Duodenal mucosa (tissue), 2 donors: ENCODE data around the gene CACYBP.

Experiments
- H3K27ac ChIP-seq: one replicate; pipeline ENCODE4 v1.7.0; 2013; ENCODE audit warnings: low read depth, low read length
- H3K27me3 ChIP-seq, 2 donors: one replicate each; pipeline ENCODE4 v1.7.0; 2013; ENCODE audit warnings: low read length in 2 of 2, control low read depth in 1 of 2; ENCODE audit not compliant: insufficient read depth in 2 of 2, control insufficient read depth in 1 of 2
- H3K36me3 ChIP-seq, 2 donors: one replicate each; pipeline ENCODE4 v1.7.0; 2013; ENCODE audit warnings: low read length in 2 of 2, control low read depth in 1 of 2; ENCODE audit not compliant: insufficient read depth in 2 of 2, control insufficient read depth in 1 of 2
- H3K4me1 ChIP-seq, 2 donors: one replicate each; pipeline ENCODE4 v1.7.0; 2013; ENCODE audit warnings: low read length in 2 of 2, control low read depth in 1 of 2; ENCODE audit not compliant: insufficient read depth in 2 of 2, control insufficient read depth in 1 of 2
- H3K4me3 ChIP-seq, 2 donors: one replicate each; pipeline ENCODE4 v1.7.0; 2013; ENCODE audit warnings: low read length in 2 of 2, low read depth in 1 of 2
- H3K9ac ChIP-seq, 2 donors: one replicate each; pipeline ENCODE4 v1.7.0; 2013; ENCODE audit warnings: low read length in 2 of 2, low read depth in 1 of 2
- H3K9me3 ChIP-seq, 2 donors: one replicate each; pipeline ENCODE4 v1.7.0; 2013; ENCODE audit warnings: low read length in 2 of 2, control low read depth in 1 of 2; ENCODE audit not compliant: control insufficient read depth in 1 of 2

The CACYBP gene

GRCh38 chr1:174963529-174964125 lies 36.1 kb upstream of the CACYBP start:
- Histone ChIP-seq H3K27ac (no peak overlapping the region), H3K4me1 (peaks cover 30 to 46% of the 10 kb centered on the region in 2 donors), H3K27me3 (no peaks in the 10 kb centered on the region), H3K9ac (no peak overlapping the region), H3K36me3 (peaks cover 0 to 8% of the 10 kb centered on the region in 2 donors), H3K4me3 (no peak overlapping the region), H3K9me3 (no peaks in the 10 kb centered on the region)

GRCh38 chr1:174964261-174964971 lies 35.3 kb upstream of the CACYBP start:
- Histone ChIP-seq H3K27ac (peak overlapping the region; percentile 68), H3K9me3 (no peaks in the 10 kb centered on the region), H3K27me3 (no peaks in the 10 kb centered on the region), H3K4me1 (peaks cover 35 to 46% of the 10 kb centered on the region in 2 donors), H3K9ac (peak overlapping the region in 1 of 2 donors; percentile 58), H3K4me3 (no peak overlapping the region), H3K36me3 (peaks cover under 1 to 5% of the 10 kb centered on the region in 2 donors)

GRCh38 chr1:174964972-174965361 lies 34.8 kb upstream of the CACYBP start:
- H3K4me1 ChIP-seq = peaks cover 35 to 46% of the 10 kb centered on the region in 2 donors
- no peaks in the 10 kb centered on the region for H3K27me3 ChIP-seq
- peak overlapping the region; percentile 17 to 37 for H3K4me3 ChIP-seq
- H3K9me3 ChIP-seq = no peaks in the 10 kb centered on the region
- H3K27ac ChIP-seq = peak overlapping the region; percentile 68
- H3K9ac ChIP-seq = peak overlapping the region; percentile 7 to 58
- peaks cover 0 to 8% of the 10 kb centered on the region in 2 donors for H3K36me3 ChIP-seq

GRCh38 chr1:174965362-174966007 lies 34.3 kb upstream of the CACYBP start:
- H3K9me3 ChIP-seq = no peaks in the 10 kb centered on the region
- peak overlapping the region; percentile 7 to 58 for H3K9ac ChIP-seq
- no peaks in the 10 kb centered on the region for H3K27me3 ChIP-seq
- peaks cover 35 to 46% of the 10 kb centered on the region in 2 donors for H3K4me1 ChIP-seq
- H3K36me3 ChIP-seq = peaks cover 0 to 8% of the 10 kb centered on the region in 2 donors
- H3K27ac ChIP-seq = peak overlapping the region; percentile 68
- peak overlapping the region; percentile 17 to 37 for H3K4me3 ChIP-seq

- Histone ChIP-seq H3K36me3 (peaks cover 0 to 8% of the 10 kb centered on the region in 2 donors), H3K27me3 (no peaks in the 10 kb centered on the region), H3K9me3 (no peaks in the 10 kb centered on the region), H3K4me3 (peak overlapping the region; percentile 0 to 17), H3K4me1 (peaks cover 35 to 46% of the 10 kb centered on the region in 2 donors), H3K27ac (peak overlapping the region; percentile 34), H3K9ac (peak overlapping the region; percentile 7 to 58)
These were observed 33.7 kb upstream of the CACYBP start for GRCh38 chr1:174966008-174966572.

- Histone ChIP-seq H3K4me3 (no peak overlapping the region), H3K4me1 (peaks cover 38 to 54% of the 10 kb centered on the region in 2 donors), H3K9me3 (no peaks in the 10 kb centered on the region), H3K9ac (no peak overlapping the region), H3K27ac (no peak overlapping the region), H3K27me3 (no peaks in the 10 kb centered on the region), H3K36me3 (peaks cover 0 to 8% of the 10 kb centered on the region in 2 donors)
These were observed 31.7 kb upstream of the CACYBP start for GRCh38 chr1:174967845-174968705.

GRCh38 chr1:174968750-174969244 lies 30.9 kb upstream of the CACYBP start:
- Histone ChIP-seq H3K4me1 (peaks cover 36 to 47% of the 10 kb centered on the region in 2 donors), H3K36me3 (peaks cover 0 to 8% of the 10 kb centered on the region in 2 donors), H3K27ac (peak overlapping the region; percentile 49), H3K27me3 (no peaks in the 10 kb centered on the region), H3K9me3 (no peaks in the 10 kb centered on the region), H3K4me3 (no peak overlapping the region), H3K9ac (no peak overlapping the region)

- Histone ChIP-seq H3K9me3 (no peaks in the 10 kb centered on the region), H3K36me3 (peaks cover 6 to 11% of the 10 kb centered on the region in 2 donors), H3K27ac (no peak overlapping the region), H3K9ac (no peak overlapping the region), H3K27me3 (no peaks in the 10 kb centered on the region), H3K4me1 (peaks cover 27 to 35% of the 10 kb centered on the region in 2 donors), H3K4me3 (no peak overlapping the region)
These were observed 29.8 kb upstream of the CACYBP start for GRCh38 chr1:174969977-174970376.

GRCh38 chr1:174971466-174971865 lies 28.3 kb upstream of the CACYBP start:
- Histone ChIP-seq H3K27ac (no peak overlapping the region), H3K9me3 (no peaks in the 10 kb centered on the region), H3K36me3 (peaks cover 12 to 17% of the 10 kb centered on the region in 2 donors), H3K9ac (no peak overlapping the region), H3K4me3 (no peak overlapping the region), H3K4me1 (peaks cover 16 to 20% of the 10 kb centered on the region in 2 donors), H3K27me3 (no peaks in the 10 kb centered on the region)
